NCI-H2029 treated with DMSO at 0.1 percent for 48 hours (cell line): ENCODE measurements around the gene GPC3.
"Not testable (repeated sequence)": the region's sequence is repeated elsewhere in the genome, so short reads cannot be mapped to it uniquely, and the experiment has no call there.

Experiments used
- DNase-seq: peaks from one replicate; lab custom pipeline; 2025; lab: John Stamatoyannopoulos, UW

The GPC3 gene

DNA sequence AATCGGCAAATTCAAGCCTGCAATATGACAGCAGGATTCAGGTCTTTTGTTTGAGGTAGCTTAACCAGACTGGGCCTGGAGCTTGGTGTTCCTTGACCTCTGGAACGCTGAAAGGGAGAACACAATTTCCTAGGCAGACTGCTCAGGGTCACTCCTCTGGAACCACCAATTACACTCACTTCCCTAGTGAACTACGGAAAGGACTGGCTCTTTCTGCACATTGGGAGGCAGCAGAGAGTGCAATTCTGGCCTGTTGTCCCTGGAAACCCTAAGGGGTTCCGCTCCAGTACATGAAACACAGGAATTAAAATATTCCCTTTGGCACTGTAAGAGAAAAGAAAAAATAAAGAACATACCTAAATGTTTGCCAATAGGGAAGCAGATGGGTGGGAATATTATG is 58.6 kb downstream of the GPC3 start:
- DNase-seq = no peak

DNA sequence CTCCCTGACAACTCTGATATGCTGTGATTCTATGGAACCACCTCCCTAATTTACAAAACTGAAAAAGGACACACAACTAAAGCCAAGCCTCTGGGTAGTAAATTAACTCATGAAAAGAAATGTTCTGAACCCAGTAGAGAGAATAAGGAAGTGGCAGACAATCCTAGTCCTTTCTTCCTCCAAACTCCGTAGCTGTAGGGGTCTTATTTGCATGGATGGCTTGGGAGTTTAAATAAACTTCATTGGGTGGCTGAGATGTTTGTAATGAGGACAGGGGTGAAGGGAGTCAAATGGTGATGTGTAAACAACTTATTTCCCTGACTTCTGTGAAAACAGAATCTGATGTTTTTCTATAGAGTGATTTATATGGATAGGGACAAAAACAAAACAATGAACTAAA is 59.3 kb downstream of the GPC3 start:
- DNase-seq = no peak

GRCh38 chrX:133924548-133924947 is 60.8 kb downstream of the GPC3 start:
- DNase-seq = no peak

GRCh38 chrX:133923548-133923947 is 61.8 kb downstream of the GPC3 start:
- no peak for DNase-seq

GRCh38 chrX:133923113-133923512 is 62.3 kb downstream of the GPC3 start:
- no peak for DNase-seq

DNA sequence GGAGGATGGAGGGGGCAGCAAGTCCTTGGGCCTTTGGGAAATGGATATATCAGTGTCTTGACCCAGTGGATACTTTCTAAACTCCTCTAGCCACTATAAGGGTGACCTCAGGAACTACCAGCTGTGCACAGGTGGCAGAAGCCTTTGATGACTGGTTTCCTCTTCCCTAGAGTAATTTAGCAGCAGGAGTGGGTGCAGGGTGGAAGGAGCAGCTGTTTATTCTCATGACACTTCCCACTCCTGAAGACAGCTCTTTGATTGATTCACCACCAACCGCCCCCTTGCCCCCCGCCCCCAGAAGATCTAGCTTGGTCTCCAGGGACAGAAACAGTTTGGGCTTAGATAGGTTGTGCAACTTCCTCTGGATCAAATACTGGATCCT is 63.0 kb downstream of the GPC3 start:
- DNase-seq = no peak

GRCh38 chrX:133921764-133922389 is 63.5 kb downstream of the GPC3 start:
- peak; percentile 41 for DNase-seq

GRCh38 chrX:133921086-133921485 is 64.3 kb downstream of the GPC3 start:
- DNase-seq = no peak

GRCh38 chrX:133918361-133918771 is 67.0 kb downstream of the GPC3 start:
- no peak for DNase-seq

DNA sequence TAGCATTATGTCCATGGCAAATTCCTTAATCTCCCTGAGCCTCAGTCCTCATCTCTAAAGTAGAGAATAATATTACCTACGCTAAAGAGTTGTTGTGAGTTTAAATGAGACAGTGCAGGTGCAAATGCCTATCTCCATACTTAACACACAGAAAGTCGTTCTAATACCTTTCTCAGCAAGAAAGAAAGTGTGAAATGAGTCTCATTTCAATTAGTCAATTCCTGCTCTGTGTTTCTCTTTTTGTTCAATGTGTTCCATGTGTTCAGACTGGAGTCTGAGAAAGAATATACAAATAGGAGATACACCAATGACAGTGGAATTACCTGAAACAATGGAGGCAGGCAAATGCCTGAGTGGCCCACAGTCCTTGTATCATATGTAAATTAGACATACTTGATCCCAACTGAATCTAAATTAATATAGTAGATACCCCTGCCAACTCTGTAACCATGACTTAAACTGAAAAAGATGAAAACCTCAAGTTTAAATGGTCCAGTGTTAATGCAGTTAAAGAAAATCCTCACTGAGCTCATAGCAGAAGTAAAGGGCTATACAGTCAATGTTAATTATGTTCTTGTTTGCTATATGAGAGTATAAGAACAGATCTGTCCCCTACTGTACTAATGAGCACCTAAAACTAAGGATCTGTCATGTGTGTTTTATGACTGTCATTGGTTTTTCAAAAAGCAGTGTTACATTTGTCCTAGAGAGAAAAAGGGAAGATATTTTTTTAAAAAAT is 68.2 kb downstream of the GPC3 start:
- DNase-seq = no peak

DNA sequence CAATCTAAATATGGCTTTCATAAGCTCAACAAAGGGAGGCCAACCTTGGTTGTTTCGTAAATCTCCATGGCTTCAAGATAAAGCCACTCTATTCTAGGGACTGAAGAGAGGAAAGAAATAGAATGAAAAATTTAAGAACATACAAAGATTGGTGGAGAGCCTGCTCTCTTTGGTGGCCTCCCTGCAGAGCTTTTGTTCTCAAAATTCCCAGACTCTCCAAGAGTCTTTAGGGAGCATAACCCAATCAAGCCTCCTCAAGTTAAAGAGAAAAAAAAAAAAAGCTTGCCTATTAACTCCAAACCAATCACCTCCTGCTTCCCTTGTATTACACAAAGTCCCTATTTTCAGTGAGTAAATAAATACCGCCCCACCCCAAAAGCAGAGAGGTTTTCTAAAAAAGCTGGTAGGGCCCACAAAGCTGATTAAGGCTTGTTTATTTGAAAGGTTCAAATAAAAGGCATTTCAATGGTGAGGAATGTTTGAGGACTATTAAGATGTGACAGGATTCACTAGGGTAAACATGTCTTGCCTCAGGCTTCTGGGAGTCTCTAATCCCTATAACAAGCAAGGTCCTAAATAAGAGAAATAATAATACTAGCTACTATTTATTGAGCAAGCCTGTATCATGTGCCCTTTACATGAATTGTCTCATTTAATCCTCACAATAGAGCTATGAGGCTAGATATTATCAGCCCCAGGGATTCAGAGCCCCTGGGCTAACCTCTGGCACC is 71.6 kb downstream of the GPC3 start:
- DNase-seq = no peak

DNA sequence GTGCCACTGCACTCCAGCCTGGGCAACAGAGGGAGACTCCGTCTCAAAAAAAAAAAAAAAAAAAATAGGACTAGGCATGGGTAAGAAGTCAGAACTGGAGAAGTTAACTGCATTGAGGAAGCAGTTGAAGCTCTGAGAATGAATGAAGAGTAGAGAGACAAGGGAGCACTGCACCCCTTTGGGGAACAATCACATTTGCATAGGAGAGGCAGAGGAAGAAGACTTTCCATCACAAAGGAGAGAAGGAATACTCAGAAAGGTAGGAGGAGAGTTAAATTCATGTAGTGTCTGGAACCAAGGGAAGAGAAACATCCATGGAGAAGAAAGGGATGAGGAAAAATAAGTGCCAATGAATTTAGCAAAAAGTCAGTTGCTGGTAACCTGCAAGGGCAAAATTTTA is 72.4 kb downstream of the GPC3 start:
- no peak for DNase-seq

DNA sequence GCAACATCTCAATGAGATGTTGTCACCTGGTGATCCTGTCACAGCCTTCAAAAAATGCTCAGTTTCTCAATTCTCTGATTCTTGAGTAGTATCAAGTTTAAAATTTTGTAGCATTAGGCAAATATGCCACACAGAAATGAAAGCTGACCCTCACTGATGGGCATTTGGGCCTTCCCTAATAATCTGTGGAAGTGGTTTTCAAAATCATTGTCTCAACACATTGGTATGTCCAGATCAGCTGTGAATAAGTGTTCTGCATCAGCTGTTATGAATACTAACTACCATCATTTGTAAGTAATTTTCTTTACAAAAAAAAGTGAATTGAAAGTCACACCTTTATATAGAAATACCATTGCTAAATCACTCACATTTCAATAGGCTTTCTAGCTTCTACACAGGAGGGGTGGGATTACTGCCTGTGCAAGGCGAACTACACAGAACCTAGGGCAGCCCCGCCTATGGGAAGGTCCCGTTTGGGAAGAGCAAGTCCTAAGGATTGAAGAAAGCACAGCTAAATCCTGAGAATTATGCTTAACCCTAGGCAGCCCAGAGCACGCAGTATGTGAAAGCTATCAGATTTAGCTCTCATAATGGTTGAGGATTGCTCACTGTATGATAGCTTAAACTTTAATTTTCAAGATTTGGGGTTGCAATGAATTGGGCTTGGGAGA is 73.4 kb downstream of the GPC3 start:
- no peak for DNase-seq

DNA sequence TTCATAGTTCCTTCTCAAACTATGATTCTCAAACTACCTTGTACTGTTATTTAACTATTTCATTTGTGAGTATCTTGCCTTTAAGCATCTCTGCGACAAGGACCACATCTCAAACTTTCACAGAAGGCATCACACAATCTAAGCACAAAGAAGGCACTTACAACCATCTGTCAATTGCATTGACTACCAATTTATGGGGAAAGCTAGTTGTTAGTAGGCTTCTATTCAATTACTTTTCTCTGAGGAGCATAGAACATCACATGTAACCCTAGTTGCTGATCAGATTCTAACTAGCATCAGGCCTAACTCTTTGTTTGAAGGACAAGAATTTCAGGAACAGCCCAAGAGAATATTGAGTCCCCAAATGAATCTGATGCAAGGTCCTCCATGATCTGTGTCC is 74.9 kb downstream of the GPC3 start:
- DNase-seq = no peak

- DNase-seq = no peak
Observed at GRCh38 chrX:133909888-133910287, 75.5 kb downstream of the GPC3 start.

DNA sequence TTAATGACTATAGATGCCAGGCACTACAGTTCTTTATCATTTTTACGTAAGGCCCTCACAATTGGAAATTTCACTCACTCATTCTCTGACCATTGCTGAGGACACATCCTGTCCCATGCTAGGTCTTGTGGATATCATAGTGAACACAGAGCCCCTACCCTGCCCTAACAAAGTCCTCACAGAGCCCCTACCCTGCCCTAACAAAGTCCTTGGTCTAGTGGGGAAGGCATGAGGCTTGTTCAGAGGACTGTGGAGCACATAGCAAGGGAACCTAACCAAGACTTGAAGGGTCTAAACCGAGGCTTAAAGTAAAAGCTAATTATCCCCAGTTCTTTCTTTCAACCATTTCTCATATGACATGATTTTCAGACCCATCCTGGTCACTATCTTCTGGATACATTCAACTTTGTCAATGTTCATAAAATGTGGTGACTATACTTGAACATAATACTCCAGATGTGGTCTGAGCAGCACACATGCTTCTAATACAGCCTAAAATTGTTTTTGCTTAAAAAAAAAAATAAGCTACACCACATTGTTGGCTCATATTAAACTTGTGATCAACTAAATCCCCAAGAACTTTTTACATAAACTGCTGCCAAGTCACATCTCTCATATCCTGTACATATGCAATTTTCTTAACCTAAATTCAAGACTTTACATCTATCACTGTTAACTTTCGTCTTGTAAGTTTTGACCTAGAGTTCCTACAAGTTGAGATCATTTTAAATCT is 77.0 kb downstream of the GPC3 start:
- DNase-seq = no peak

DNA sequence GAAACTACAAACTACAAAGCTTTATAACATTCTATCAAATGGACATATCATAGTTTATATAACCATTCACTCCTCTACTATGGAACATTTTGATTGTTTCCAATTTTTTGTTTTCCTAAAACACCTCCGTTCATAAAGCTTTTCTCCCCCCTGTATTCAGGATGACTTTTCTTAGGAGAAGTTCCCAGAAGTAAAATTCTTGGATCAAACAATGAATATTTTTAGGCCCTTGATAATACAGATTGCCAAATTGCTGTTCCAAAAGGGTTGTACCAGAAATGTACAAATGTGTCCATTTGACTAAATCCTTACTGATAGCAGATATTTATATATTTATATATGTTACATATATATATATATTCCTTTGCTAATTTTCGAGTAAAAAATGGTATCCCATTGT is 77.8 kb downstream of the GPC3 start:
- no peak for DNase-seq

DNA sequence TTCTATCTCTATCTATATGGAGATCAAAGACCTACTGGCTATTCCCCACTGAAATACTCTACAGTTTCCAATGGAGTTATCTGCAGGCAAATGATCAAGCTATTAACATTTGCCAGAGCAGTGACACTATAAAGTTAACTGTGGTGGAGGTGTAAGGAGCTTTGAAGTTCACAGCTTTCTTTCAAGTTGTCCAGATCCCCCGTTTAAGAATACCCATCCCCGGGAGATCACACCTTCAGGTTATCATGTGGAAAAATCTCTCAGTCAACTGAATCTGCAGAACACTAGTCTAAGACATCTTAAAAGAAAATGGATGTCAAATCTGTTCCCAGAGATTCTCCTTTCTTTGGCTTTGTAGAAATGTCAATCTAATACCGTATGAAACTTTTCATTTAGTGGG is 80.1 kb downstream of the GPC3 start:
- no peak for DNase-seq

- no peak for DNase-seq
Observed at GRCh38 chrX:133897593-133898163, 87.7 kb downstream of the GPC3 start.

DNA sequence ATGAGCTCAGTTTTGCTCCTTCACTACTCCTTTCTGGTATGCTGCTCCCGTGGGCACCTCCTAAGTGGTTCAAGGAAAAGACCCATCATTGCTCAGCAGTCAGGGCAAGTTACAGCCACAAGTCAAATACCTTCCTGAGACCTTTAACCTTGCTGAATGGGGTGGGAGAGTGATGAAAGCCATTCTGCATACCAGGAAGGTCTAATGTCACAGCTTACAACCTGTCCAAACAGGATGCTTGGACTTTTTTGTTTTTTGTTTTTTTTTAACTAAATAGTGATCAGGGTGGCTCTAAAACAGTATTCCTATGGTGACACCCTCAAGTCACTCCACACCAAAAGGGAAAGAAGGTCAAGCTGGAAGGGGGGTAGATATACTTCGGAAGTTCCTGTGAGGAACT is 93.1 kb downstream of the GPC3 start:
- DNase-seq = no peak

DNA sequence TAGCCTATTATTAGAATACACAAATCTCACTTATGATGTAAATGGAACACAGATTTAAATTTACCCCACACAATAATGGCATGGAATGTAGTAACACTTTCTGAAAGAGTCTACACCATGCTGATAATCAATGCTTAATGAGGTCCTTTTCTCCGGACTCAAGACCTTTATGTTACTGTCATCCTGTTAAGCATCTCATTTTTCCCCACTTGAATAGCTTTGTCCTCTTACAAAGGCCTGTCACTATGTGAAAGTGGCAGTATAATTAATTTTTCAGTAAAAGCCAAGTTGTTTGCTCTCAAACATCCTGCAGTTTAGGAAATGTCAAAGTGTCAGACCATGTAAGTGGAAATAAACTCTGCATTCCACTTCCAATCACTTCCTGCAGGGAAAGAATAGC is 96.4 kb downstream of the GPC3 start:
- no peak for DNase-seq

GRCh38 chrX:133888084-133888483 is 97.3 kb downstream of the GPC3 start:
- not testable (repeated sequence) for DNase-seq
